H1 (cell line): ENCODE measurements around the gene EIF2S2. TPM values are rescaled to one million over a fixed set of nuclear protein-coding genes. Genes with fewer than 3 reads are reported as not detected.

ENCODE experiments used
- CTCF ChIA-PET: fragments of 300-600 bp; sonication (Branson Sonifier 250); formaldehyde crosslinking; loops from one replicate; lab custom pipeline; 2021; ENCODE audit not compliant: partially characterized antibody; lab: Charles Lee
- POLR2A ChIA-PET: fragments of 300-600 bp; sonication (Branson Sonifier 250); formaldehyde crosslinking; loops from one replicate; lab custom pipeline; 2021; ENCODE audit warnings: inconsistent platforms; ENCODE audit not compliant: partially characterized antibody; lab: Charles Lee
- DNase-seq, 2 experiments: peaks; one replicate each; pipeline versions ENCODE4 v3.0.0 to v3.0.0-alpha.2; 2010 to 2022; ENCODE audit warnings: low spot score in 2 of 2, low read depth in 1 of 2, mixed read lengths in 1 of 2
- FAIRE-seq: peaks from 2 replicates; lab custom pipeline; 2011; peaks lifted over from hg19 to GRCh38; lab: Jason Lieb, UNC
- H2AFZ ChIP-seq: 2 replicates; pipeline ENCODE4 v1.8.1; 2012; ENCODE audit warnings: low read length, inconsistent platforms
- H2AK5ac ChIP-seq: 2 replicates; pipeline ENCODE4 v1.6.1; 2013; ENCODE audit warnings: low read depth, low read length
- H2BK120ac ChIP-seq: replicated peaks from 2 replicates; pipeline ENCODE3; 2013; ENCODE audit warnings: low read depth, low read length, inconsistent platforms
- H2BK12ac ChIP-seq: 2 replicates; pipeline ENCODE4 v1.6.1; 2013; ENCODE audit warnings: low read depth, low read length
- H2BK15ac ChIP-seq: 2 replicates; pipeline ENCODE4 v1.6.1; 2013; ENCODE audit warnings: low read length
- H2BK20ac ChIP-seq: 2 replicates; pipeline ENCODE4 v1.6.1; 2013; ENCODE audit warnings: low read length
- H2BK5ac ChIP-seq: 2 replicates; pipeline ENCODE4 v1.6.1; 2013; ENCODE audit warnings: low read depth, low read length
- H3K14ac ChIP-seq: 2 replicates; pipeline ENCODE4 v1.6.1; 2013; ENCODE audit warnings: inconsistent platforms; ENCODE audit not compliant: insufficient read length
- H3K18ac ChIP-seq: 2 replicates; pipeline ENCODE4 v1.6.1; 2013; ENCODE audit warnings: low read length; ENCODE audit errors: extremely low read depth
- H3K23ac ChIP-seq: 2 replicates; pipeline ENCODE4 v1.6.1; 2013; ENCODE audit warnings: inconsistent platforms; ENCODE audit not compliant: insufficient read length
- H3K23me2 ChIP-seq: 2 replicates; pipeline ENCODE4 v1.6.1; 2013; ENCODE audit warnings: low read depth, low read length
- H3K27ac ChIP-seq: 2 replicates; pipeline ENCODE4 v1.6.1; 2011; ENCODE audit warnings: low read depth, low read length, inconsistent platforms
- H3K27me3 ChIP-seq, 4 experiments: replicated peaks in 1 of 4; 1 replicate in 1 of 4; 2 replicates in 3 of 4; pipeline versions ENCODE4 v1.6.1 to v1.8.1; 2011 to 2013; ENCODE audit warnings: low read length in 3 of 4, mild to moderate bottlenecking in 3 of 4, inconsistent platforms in 2 of 4, mixed read lengths in 2 of 4, moderate library complexity in 1 of 4; ENCODE audit not compliant: control insufficient read depth in 3 of 4, insufficient read depth in 3 of 4; ENCODE audit errors: extremely low read depth in 1 of 4
- H3K36me3 ChIP-seq, 4 experiments: 2 replicates each; pipeline versions ENCODE4 v1.6.1 to v1.8.1; 2011 to 2013; ENCODE audit warnings: mild to moderate bottlenecking in 4 of 4, low read length in 3 of 4, moderate library complexity in 2 of 4, control low read depth in 1 of 4, inconsistent platforms in 1 of 4; ENCODE audit not compliant: insufficient read depth in 4 of 4, control insufficient read depth in 2 of 4
- H3K4ac ChIP-seq: replicated peaks from 2 replicates; pipeline ENCODE3; 2013; ENCODE audit warnings: low read length, low read depth, mixed read lengths, inconsistent platforms; ENCODE audit not compliant: insufficient read length
- H3K4me1 ChIP-seq, 4 experiments: replicated peaks in 1 of 4; 1 replicate in 1 of 4; 2 replicates in 3 of 4; pipeline versions ENCODE4 v1.6.1 to v1.8.1; 2011 to 2013; ENCODE audit warnings: low read length in 3 of 4, inconsistent platforms in 2 of 4, mixed read lengths in 1 of 4; ENCODE audit not compliant: insufficient read depth in 4 of 4, control insufficient read depth in 3 of 4
- H3K4me2 ChIP-seq, 2 experiments: 2 replicates each; pipeline versions ENCODE4 v1.6.1 to v1.8.1; 2011 to 2013; ENCODE audit warnings: low read depth in 2 of 2, low read length in 2 of 2, control low read depth in 1 of 2, inconsistent platforms in 1 of 2, mild to moderate bottlenecking in 1 of 2; ENCODE audit not compliant: insufficient read depth in 1 of 2
- H3K4me3 ChIP-seq, 4 experiments: fragments of 200-600, 300-600 bp in 1 of 4; sonication (generic), shearing (Covaris generic), sonication (Bioruptor Twin) in 1 of 4; 2 replicates each; pipeline versions ENCODE4 v1.5.1 to v1.8.1; 2011 to 2016; ENCODE audit warnings: low read length in 4 of 4, low read depth in 3 of 4, control low read depth in 2 of 4, inconsistent platforms in 2 of 4, mild to moderate bottlenecking in 2 of 4, mixed read lengths in 1 of 4, moderate library complexity in 1 of 4; ENCODE audit not compliant: insufficient read depth in 2 of 4; ENCODE audit errors: extremely low read depth in 1 of 4
- H3K56ac ChIP-seq: replicated peaks from 2 replicates; pipeline ENCODE3; 2013; ENCODE audit warnings: low read depth, mild to moderate bottlenecking, mixed read lengths, low read length, inconsistent platforms; ENCODE audit not compliant: insufficient read length
- H3K79me1 ChIP-seq: 2 replicates; pipeline ENCODE4 v1.6.1; 2013; ENCODE audit warnings: low read depth, low read length, control low read depth
- H3K79me2 ChIP-seq, 2 experiments: 2 replicates each; pipeline versions ENCODE4 v1.6.1 to v1.8.1; 2012 to 2013; ENCODE audit warnings: low read length in 2 of 2, mild to moderate bottlenecking in 2 of 2, inconsistent platforms in 1 of 2; ENCODE audit not compliant: insufficient read depth in 2 of 2, control insufficient read depth in 1 of 2
- H3K9ac ChIP-seq, 4 experiments: replicated peaks in 1 of 4; 1 replicate in 1 of 4; 2 replicates in 3 of 4; pipeline versions ENCODE4 v1.6.1 to v1.8.1; 2011 to 2013; ENCODE audit warnings: low read depth in 3 of 4, low read length in 3 of 4, control low read depth in 2 of 4, mild to moderate bottlenecking in 2 of 4, moderate library complexity in 2 of 4, inconsistent platforms in 1 of 4; ENCODE audit errors: extremely low read depth in 1 of 4
- H3K9me3 ChIP-seq, 2 experiments: 2 replicates each; pipeline versions ENCODE4 v1.6.1 to v1.8.1; 2012 to 2013; ENCODE audit warnings: mild to moderate bottlenecking in 2 of 2, moderate library complexity in 2 of 2, control low read depth in 1 of 2, inconsistent platforms in 1 of 2, low read depth in 1 of 2, low read length in 1 of 2, mixed read lengths in 1 of 2; ENCODE audit not compliant: insufficient read depth in 2 of 2
- H4K20me1 ChIP-seq, 2 experiments: replicated peaks in 1 of 2; 2 replicates each; pipeline versions ENCODE3 to v1.8.1; 2011 to 2013; ENCODE audit warnings: inconsistent platforms in 2 of 2, low read length in 2 of 2, mild to moderate bottlenecking in 1 of 2; ENCODE audit not compliant: insufficient read depth in 2 of 2, control insufficient read depth in 1 of 2
- H4K5ac ChIP-seq: 2 replicates; pipeline ENCODE4 v1.6.1; 2013; ENCODE audit warnings: low read length, low read depth, mixed read lengths, inconsistent platforms; ENCODE audit not compliant: insufficient read length
- H4K8ac ChIP-seq: 2 replicates; pipeline ENCODE4 v1.8.0; 2013; ENCODE audit warnings: mild to moderate bottlenecking, moderate library complexity, low read length, inconsistent platforms; ENCODE audit not compliant: insufficient read depth; ENCODE audit errors: extremely low read depth
- H4K91ac ChIP-seq: replicated peaks from 2 replicates; pipeline ENCODE3; 2013; ENCODE audit warnings: low read length, mixed read lengths, inconsistent platforms; ENCODE audit not compliant: insufficient read length
- JUN ChIP-seq: IDR thresholded peaks from 2 replicates; pipeline ENCODE4 v1.6.1; 2011; ENCODE audit warnings: low read depth, mild to moderate bottlenecking, improper control_type of control experiment, low read length
- WGBS, 2 experiments: shearing (Covaris generic) in 1 of 2; methylation state at CpG; one replicate each; pipeline versions ENCODE4 v1.1.6 to v1.1.7; 2013 to 2015; ENCODE audit warnings: low lambda C conversion rate in 2 of 2, mixed read lengths in 2 of 2, inconsistent platforms in 1 of 2, low coverage in 1 of 2, missing lambda C conversion rate in 1 of 2; ENCODE audit not compliant: insufficient replicate concordance in 2 of 2, insufficient coverage in 1 of 2, insufficient read length in 1 of 2; ENCODE audit errors: extremely low coverage in 1 of 2, missing lambda C conversion rate in 1 of 2; 5-methylcytosine and 5-hydroxymethylcytosine counted together
- polyA plus RNA-seq, 7 experiments: library from polyadenylated mRNA; depleted of rRNA in 3 of 7; stranded (reverse) in 5 of 7; unstranded in 2 of 7; fragments of >200 nt in 5 of 7; fragments of 200-250 nt in 2 of 7; gene quantifications; 1 replicate in 5 of 7; 2 replicates in 1 of 7; 4 replicates in 1 of 7; pipeline versions ENCODE4 v1.2.1 to v1.2.3, GENCODE V29; 2011 to 2013; ENCODE audit warnings: missing spikeins in 2 of 7, mixed read lengths in 2 of 7
- total RNA-seq: library from RNA; stranded (reverse); fragmentation: NEBNext Ultra II Directional; extraction: Animal tissue kit (Norgen Biotek cat#: 25700); gene quantifications from 2 replicates; pipeline ENCODE4 v1.2.1, GENCODE V29; 2021

The EIF2S2 gene
- total and polyA plus RNA-seq, 2 of the 8 experiments (the other 6 are each of a cell fraction or from before 2014, with no cell fraction given) = 59.5 to 142 TPM

DNA sequence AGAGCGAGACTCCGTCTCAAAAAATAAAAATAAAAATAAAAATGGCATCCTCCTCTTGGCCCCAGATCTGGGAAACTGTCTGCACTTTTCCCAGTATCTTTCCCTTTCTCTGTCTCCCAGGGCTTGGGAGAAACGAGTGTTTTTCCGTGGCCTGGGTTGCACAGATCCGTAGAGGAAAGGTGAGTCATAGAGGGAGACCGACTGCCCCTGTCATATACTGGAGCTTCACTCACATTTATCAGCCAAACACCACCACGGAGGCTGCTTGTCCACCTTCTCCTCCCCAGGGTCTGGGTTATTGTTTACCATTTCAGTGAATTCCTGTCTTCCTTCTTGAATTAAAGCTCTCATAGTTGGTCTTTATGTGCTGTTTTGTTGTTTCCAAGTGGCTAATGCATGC lies 31.9 kb upstream of the EIF2S2 start:
- 94% methylated on average over 7 of the region's 7 CpGs; no CpG with 5 or more reads in 1 of the 2 experiments for WGBS, 2 experiments
- H3K27ac ChIP-seq = no peak overlapping the region
- no peaks in the 10 kb centered on the region for H3K79me1 ChIP-seq
- no peaks in the 10 kb centered on the region for H3K79me2 ChIP-seq
- no peak overlapping the region for H2BK5ac ChIP-seq
- no peak overlapping the region for H4K8ac ChIP-seq
- no peaks in the 10 kb centered on the region for H3K4me1 ChIP-seq
- H3K9me3 ChIP-seq = no peaks in the 10 kb centered on the region
- H3K9ac ChIP-seq = no peak overlapping the region
- H2BK12ac ChIP-seq = no peak overlapping the region
- H4K5ac ChIP-seq = no peak overlapping the region
- H3K27me3 ChIP-seq = no peaks in the 10 kb centered on the region
- H4K91ac ChIP-seq = no peak overlapping the region
- H3K4ac ChIP-seq = no peak overlapping the region
- FAIRE-seq (no peak), DNase-seq (no peak)
- H2BK120ac ChIP-seq = no peak overlapping the region
- no peak overlapping the region for H3K14ac ChIP-seq
- H2BK20ac ChIP-seq = no peak overlapping the region
- ChIA-PET CTCF (interaction anchor here (1.3 kb wide), 1 partner anchor 229 kb away, joined by 3 read pairs; no protein-coding TSS in a partner anchor), POLR2A (no interaction called here)
- no peak overlapping the region for H3K23ac ChIP-seq
- H2AK5ac ChIP-seq = no peak overlapping the region
- no peak overlapping the region for H2AFZ ChIP-seq
- no peaks in the 10 kb centered on the region for H3K36me3 ChIP-seq
- H3K18ac ChIP-seq = no peak overlapping the region
- no peaks in the 10 kb centered on the region for H4K20me1 ChIP-seq
- H3K56ac ChIP-seq = no peak overlapping the region
- no peak overlapping the region for H2BK15ac ChIP-seq
- no peak overlapping the region for H3K4me3 ChIP-seq
- H3K23me2 ChIP-seq = no peaks in the 10 kb centered on the region
- no peak overlapping the region for H3K4me2 ChIP-seq
- no peak for TF ChIP-seq JUN
